ENCODE data around the gene TTC13.

Gene TTC13

GRCh38 chr1:230909974-230910754 is 68.5 kb downstream of the TTC13 start:
- CTCF ChIA-PET: interaction anchor here (1.4 to 2.4 kb wide), 2 partner anchors 11 to 13 kb away, joined by 3 to 6 read pairs; no protein-coding TSS in a partner anchor
- POLR2A ChIA-PET: no interaction called here
- TF ChIP-seq CTCF (IDR thresholded peaks at IDR 0.05; ENCODE audit: control extremely low read depth, extremely low read depth, low read depth, missing control alignments): no peak
- no peak for DNase-seq (ENCODE audit: extremely low spot score)

DNA sequence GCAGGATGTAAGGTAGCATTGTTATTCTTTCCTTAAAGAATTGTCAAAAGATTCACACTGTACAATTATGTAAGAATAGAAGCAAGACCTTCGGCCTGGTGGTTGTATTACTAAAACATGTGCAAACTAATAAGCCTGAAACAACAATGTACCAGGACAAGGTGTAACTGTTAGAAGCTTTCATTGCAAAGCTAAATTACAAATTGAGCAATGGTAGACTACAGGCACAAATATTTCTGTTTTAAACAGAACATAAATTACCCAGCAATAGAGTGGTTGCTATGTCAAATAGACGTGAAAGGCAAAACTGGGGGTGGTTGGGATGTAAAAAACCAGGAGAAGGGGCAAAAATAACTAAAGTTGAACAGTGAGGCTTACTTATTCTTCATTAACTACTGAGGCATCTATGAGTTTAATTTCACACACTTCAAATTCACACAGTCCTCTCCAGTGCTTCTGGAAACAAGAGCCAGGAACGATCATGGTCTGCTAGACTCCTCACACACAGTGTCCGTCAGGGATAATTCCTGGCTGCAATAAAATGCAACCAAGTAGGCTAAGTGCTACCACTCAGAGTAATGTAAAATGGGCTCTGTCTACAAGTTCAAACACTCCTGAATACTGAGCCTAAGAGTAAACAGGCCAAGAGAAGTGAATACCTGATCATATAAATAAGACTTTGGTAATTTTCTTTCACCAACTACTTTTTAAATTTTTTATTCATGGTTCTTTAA is 71.0 kb downstream of the TTC13 start:
- ChIA-PET POLR2A (no interaction called here), CTCF (interaction anchor here (2.6 kb wide), 1 partner anchor 12 kb away, joined by 15 read pairs; no protein-coding TSS in a partner anchor)
- no peak for DNase-seq (ENCODE audit: extremely low spot score)
- TF ChIP-seq CTCF (IDR thresholded peaks at IDR 0.05; ENCODE audit: control extremely low read depth, extremely low read depth, low read depth, missing control alignments): no peak

DNA sequence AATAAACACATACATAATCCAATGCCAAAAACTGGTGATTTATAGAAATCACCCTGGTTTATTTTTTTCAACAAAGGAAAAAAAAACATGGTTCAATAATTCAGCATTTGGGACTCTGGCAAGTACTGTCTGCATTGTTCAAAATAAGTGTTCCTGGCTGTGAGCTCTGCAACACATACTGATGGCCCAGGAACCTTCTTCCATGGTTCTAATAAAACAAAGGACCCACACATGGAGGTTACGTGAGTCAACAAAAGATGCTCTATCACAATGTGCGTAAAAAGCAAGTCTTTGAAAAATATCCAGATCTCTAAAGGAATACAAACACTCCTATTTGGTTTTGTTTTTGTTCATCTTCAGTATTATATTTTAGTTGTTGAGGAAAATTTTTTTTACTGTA is 72.4 kb downstream of the TTC13 start:
- DNase-seq (ENCODE audit: extremely low spot score): no peak
- POLR2A ChIA-PET: no interaction called here
- TF ChIP-seq CTCF (IDR thresholded peaks at IDR 0.05; ENCODE audit: control extremely low read depth, extremely low read depth, low read depth, missing control alignments): no peak
- CTCF ChIA-PET: interaction anchor here (1.2 to 2.6 kb wide), 3 partner anchors 10 to 305 kb away, joined by 3 to 15 read pairs (median 8); no protein-coding TSS in a partner anchor

DNA sequence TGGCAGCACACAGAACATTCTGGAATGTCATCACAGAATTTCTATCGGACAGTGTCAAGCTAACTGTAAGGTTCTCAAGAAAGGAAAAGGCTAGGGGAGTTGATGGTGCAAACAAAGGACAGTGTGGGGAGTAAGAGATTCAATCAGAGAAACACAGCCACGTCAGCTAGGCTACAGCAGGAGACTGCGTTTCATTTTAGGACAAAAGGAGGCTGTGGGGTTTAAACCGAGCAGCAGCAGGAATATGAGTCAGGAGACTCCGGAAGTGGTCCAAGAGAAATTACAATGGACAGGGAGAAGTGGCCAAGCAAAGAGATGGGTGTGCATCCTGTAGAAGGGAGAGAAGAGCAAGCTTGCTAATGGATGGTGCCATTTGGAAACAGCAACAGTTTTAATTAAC is 72.9 kb downstream of the TTC13 start:
- no peak for DNase-seq (ENCODE audit: extremely low spot score)
- POLR2A ChIA-PET: no interaction called here
- no peak for TF ChIP-seq CTCF (IDR thresholded peaks at IDR 0.05; ENCODE audit: control extremely low read depth, extremely low read depth, low read depth, missing control alignments)
- CTCF ChIA-PET: interaction anchor here (0.9 to 1.8 kb wide), 3 partner anchors 10 to 305 kb away, joined by 3 to 8 read pairs (median 3); no protein-coding TSS in a partner anchor

- POLR2A ChIA-PET: no interaction called here
- no peak for TF ChIP-seq CTCF (IDR thresholded peaks at IDR 0.05; ENCODE audit: control extremely low read depth, extremely low read depth, low read depth, missing control alignments)
- DNase-seq (ENCODE audit: extremely low spot score): no peak
- CTCF ChIA-PET: interaction anchor here (2.8 kb wide), 2 partner anchors 9 to 14 kb away, joined by 8 to 12 read pairs; no protein-coding TSS in a partner anchor
Measured at GRCh38 chr1:230902349-230902923, 76.2 kb downstream of the TTC13 start.

- ChIA-PET POLR2A (no interaction called here), CTCF (interaction anchor here (1.5 to 2.8 kb wide), 3 partner anchors 8 to 31 kb away, joined by 4 to 12 read pairs (median 8); no protein-coding TSS in a partner anchor)
- DNase-seq (ENCODE audit: extremely low spot score): no peak
- TF ChIP-seq CTCF (IDR thresholded peaks at IDR 0.05; ENCODE audit: control extremely low read depth, extremely low read depth, low read depth, missing control alignments): no peak
Measured at GRCh38 chr1:230901671-230902070, 77.0 kb downstream of the TTC13 start.
